Caco-2 (cell line): ENCODE measurements around the gene LRRC8E. TPM values are rescaled to one million over a fixed set of nuclear protein-coding genes. Genes with fewer than 3 reads are reported as not detected.

ENCODE experiments used
- BruUV-seq: library from RNA; stranded (reverse); fragments of 400-500 nt; replicated peaks from 2 replicates; lab custom pipeline; 2021; lab: Mats Ljungman, UMichigan
- CTCF ChIA-PET: fragments of 300-600 bp; sonication (Branson Sonifier 250); formaldehyde crosslinking; loops from one replicate; lab custom pipeline; 2022; ENCODE audit warnings: antibody characterized with exemption; lab: Charles Lee
- POLR2A ChIA-PET: fragments of 300-600 bp; sonication (Branson Sonifier 250); formaldehyde crosslinking; loops from one replicate; lab custom pipeline; 2022; ENCODE audit warnings: antibody characterized with exemption; lab: Charles Lee
- DNase-seq, 2 experiments: peaks; one replicate each; pipeline versions ENCODE4 v3.0.0 to v3.0.0-alpha.2; 2020 to 2022
- H3K27me3 ChIP-seq: replicated peaks from 2 replicates; pipeline ENCODE4 v1.6.0; 2011; ENCODE audit warnings: low read length; ENCODE audit not compliant: control insufficient read depth, insufficient read depth
- H3K36me3 ChIP-seq: 2 replicates; pipeline ENCODE4 v1.5.1; 2011; ENCODE audit warnings: low read length; ENCODE audit not compliant: control insufficient read depth, insufficient read depth
- H3K4me1 ChIP-seq: fragments of 250-450 bp; sonication (Bioruptor Pico); 2 replicates; pipeline ENCODE4 v1.5.1; 2020; ENCODE audit warnings: mild to moderate bottlenecking
- H3K4me3 ChIP-seq: 2 replicates; pipeline ENCODE4 v1.5.1; 2011; ENCODE audit warnings: low read depth, mild to moderate bottlenecking, control low read depth, low read length
- H3K9me3 ChIP-seq: fragments of 250-450 bp; sonication (Bioruptor Pico); 2 replicates; pipeline ENCODE4 v1.5.1; 2020; ENCODE audit warnings: mild to moderate bottlenecking, moderate library complexity
- H3K27ac Mint-ChIP-seq: one replicate; pipeline ENCODE4 v1.8.0; 2022; ENCODE audit warnings: mixed read lengths; ENCODE audit not compliant: unreplicated experiment
- H3K27me3 Mint-ChIP-seq: one replicate; pipeline ENCODE4 v1.8.0; 2022; ENCODE audit warnings: mixed read lengths; ENCODE audit not compliant: insufficient read depth, unreplicated experiment
- H3K36me3 Mint-ChIP-seq: one replicate; pipeline ENCODE4 v1.8.0; 2022; ENCODE audit warnings: mild to moderate bottlenecking, mixed read lengths; ENCODE audit not compliant: insufficient read depth, unreplicated experiment
- H3K4me1 Mint-ChIP-seq: one replicate; pipeline ENCODE4 v1.8.0; 2022; ENCODE audit warnings: low read depth, mixed read lengths; ENCODE audit not compliant: unreplicated experiment
- H3K4me3 Mint-ChIP-seq: one replicate; pipeline ENCODE4 v1.8.0; 2022; ENCODE audit warnings: mild to moderate bottlenecking, moderate library complexity, mixed read lengths; ENCODE audit not compliant: unreplicated experiment
- H3K9me3 Mint-ChIP-seq: one replicate; pipeline ENCODE4 v1.8.0; 2022; ENCODE audit warnings: mixed read lengths; ENCODE audit not compliant: unreplicated experiment
- intact Hi-C: fragments of 100-400 bp; cut with micrococcal nuclease; formaldehyde crosslinking; loops from one replicate; pipeline ENCODE4 v1.10.0; 2022; ENCODE audit not compliant: unreplicated experiment
- total RNA-seq: library from RNA; stranded (reverse); gene quantifications from 2 replicates; pipeline ENCODE4 v1.2.3, GENCODE V29; 2022
- TF ChIP-seq, protein P1 (sequence below), 2 experiments: fragments of 200-600 bp in 1 of 2; IDR thresholded peaks; 1 replicate in 1 of 2; 2 replicates in 1 of 2; pipeline versions ENCODE4 v1.5.1 to v1.8.0; 2011 to 2022; ENCODE audit warnings: antibody characterized with exemption in 1 of 2, control low read depth in 1 of 2, inconsistent platforms in 1 of 2, low read depth in 1 of 2, low read length in 1 of 2, mild to moderate bottlenecking in 1 of 2, moderate library complexity in 1 of 2; ENCODE audit not compliant: insufficient read depth in 1 of 2, severe bottlenecking in 1 of 2, unreplicated experiment in 1 of 2

Gene LRRC8E
- total RNA-seq, 1 experiment from 2014 or later = 6.7 TPM

DNA sequence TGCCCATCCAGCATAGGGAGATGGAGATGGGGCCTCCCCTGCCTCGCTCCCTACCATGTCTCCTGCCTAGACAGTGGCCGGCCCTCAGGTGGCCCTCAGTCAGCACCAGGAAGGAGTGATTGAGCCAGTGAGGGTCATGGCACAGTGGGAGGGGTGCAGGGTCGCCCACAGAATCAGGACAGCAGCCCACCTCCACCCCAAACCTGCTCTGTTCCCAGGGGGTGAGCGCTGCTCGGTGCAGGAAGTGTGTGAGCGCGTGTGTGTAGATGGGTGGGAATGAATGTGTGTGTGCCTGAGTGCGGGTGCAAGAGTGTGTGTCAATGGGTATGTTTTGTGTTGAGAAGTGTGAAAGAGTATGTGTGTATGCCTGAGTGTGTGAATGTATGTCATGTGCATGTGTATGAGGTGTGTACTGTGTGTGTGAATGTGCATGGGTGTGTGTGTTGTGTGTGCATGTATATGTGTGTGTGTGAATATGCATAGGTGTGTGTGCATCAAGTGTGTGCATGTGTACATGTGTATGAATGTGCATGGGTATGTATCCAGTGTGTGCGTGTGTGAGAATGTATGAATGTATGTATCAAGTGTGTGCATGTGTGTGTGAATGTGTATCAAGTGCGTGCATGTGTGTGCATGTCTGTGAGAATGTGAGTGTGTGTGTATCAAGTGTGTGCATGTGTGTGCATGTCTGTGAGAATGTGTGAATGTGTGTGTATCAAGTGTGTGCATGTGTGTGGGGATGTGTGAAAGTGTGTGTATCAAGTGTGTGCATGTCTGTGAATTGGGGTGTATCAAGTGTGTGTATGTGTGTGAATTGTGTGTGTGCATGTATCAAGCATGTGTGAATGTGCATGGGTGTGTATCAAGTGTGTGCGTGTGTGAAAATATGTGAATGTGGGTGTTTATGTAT lies 46.3 kb upstream of the LRRC8E start:
- TF ChIP-seq, protein P1, sequence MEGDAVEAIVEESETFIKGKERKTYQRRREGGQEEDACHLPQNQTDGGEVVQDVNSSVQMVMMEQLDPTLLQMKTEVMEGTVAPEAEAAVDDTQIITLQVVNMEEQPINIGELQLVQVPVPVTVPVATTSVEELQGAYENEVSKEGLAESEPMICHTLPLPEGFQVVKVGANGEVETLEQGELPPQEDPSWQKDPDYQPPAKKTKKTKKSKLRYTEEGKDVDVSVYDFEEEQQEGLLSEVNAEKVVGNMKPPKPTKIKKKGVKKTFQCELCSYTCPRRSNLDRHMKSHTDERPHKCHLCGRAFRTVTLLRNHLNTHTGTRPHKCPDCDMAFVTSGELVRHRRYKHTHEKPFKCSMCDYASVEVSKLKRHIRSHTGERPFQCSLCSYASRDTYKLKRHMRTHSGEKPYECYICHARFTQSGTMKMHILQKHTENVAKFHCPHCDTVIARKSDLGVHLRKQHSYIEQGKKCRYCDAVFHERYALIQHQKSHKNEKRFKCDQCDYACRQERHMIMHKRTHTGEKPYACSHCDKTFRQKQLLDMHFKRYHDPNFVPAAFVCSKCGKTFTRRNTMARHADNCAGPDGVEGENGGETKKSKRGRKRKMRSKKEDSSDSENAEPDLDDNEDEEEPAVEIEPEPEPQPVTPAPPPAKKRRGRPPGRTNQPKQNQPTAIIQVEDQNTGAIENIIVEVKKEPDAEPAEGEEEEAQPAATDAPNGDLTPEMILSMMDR (IDR thresholded peaks at IDR 0.05; ENCODE audit: insufficient read depth in 1 of 2, low read depth in 1 of 2, low read length in 1 of 2, severe bottlenecking in 1 of 2, unreplicated experiment in 1 of 2) = no peak
- BruUV-seq = no TSS peak
- no peaks in the 10 kb centered on the region for H3K9me3 Mint-ChIP-seq
- Histone ChIP-seq H3K9me3 (no peaks in the 10 kb centered on the region), H3K27me3 (no peaks in the 10 kb centered on the region), H3K4me3 (no peak overlapping the region), H3K4me1 (no peaks in the 10 kb centered on the region), H3K36me3 (no peaks in the 10 kb centered on the region)
- no peak overlapping the region for H3K4me3 Mint-ChIP-seq
- POLR2A ChIA-PET = no interaction called here
- H3K27ac Mint-ChIP-seq = no peak overlapping the region
- no peaks in the 10 kb centered on the region for H3K27me3 Mint-ChIP-seq
- CTCF ChIA-PET = no interaction called here
- no peaks in the 10 kb centered on the region for H3K4me1 Mint-ChIP-seq
- intact Hi-C loops = no loop called here
- no peak for DNase-seq
- H3K36me3 Mint-ChIP-seq = no peaks in the 10 kb centered on the region

- Histone ChIP-seq H3K27me3 (no peaks in the 10 kb centered on the region), H3K9me3 (no peaks in the 10 kb centered on the region), H3K4me1 (no peaks in the 10 kb centered on the region), H3K4me3 (no peak overlapping the region), H3K36me3 (no peaks in the 10 kb centered on the region)
- DNase-seq = no peak
- H3K36me3 Mint-ChIP-seq = no peaks in the 10 kb centered on the region
- TF ChIP-seq, protein P1 (IDR thresholded peaks at IDR 0.05; ENCODE audit: insufficient read depth in 1 of 2, low read depth in 1 of 2, low read length in 1 of 2, severe bottlenecking in 1 of 2, unreplicated experiment in 1 of 2) = no peak
- no peaks in the 10 kb centered on the region for H3K4me1 Mint-ChIP-seq
- no TSS peak for BruUV-seq
- ChIA-PET CTCF (no interaction called here), POLR2A (no interaction called here)
- H3K27me3 Mint-ChIP-seq = no peaks in the 10 kb centered on the region
- H3K27ac Mint-ChIP-seq = no peak overlapping the region
- no peak overlapping the region for H3K4me3 Mint-ChIP-seq
- no peaks in the 10 kb centered on the region for H3K9me3 Mint-ChIP-seq
- intact Hi-C loops = no loop called here
These were observed 45.5 kb upstream of the LRRC8E start for GRCh38 chr19:7842661-7843294.

DNA sequence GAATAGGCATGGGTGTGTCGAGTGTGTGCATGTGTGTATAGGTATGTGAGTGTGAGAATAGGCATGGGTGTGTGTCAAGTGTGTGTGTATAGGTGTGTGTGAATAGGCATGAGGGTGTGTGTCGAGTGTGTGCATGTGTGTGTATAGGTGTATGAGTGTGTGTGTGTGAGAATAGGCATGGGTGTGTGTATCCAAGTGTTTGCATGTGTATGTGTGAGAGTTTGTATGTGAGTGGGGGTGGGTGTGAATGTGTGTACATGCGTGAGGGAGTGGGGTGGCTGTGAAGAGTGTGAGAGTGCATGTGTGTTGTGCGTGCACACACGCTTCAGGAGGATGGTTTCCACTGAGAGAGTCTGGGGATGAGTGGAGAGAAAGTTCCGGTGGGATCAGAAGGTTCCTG lies 44.8 kb upstream of the LRRC8E start:
- Histone ChIP-seq H3K27me3 (no peaks in the 10 kb centered on the region), H3K9me3 (no peaks in the 10 kb centered on the region), H3K36me3 (no peaks in the 10 kb centered on the region), H3K4me3 (no peak overlapping the region), H3K4me1 (no peaks in the 10 kb centered on the region)
- ChIA-PET POLR2A (no interaction called here), CTCF (no interaction called here)
- Mint-ChIP-seq H3K9me3 (no peaks in the 10 kb centered on the region), H3K27me3 (no peaks in the 10 kb centered on the region), H3K36me3 (no peaks in the 10 kb centered on the region), H3K27ac (no peak overlapping the region), H3K4me3 (no peak overlapping the region), H3K4me1 (no peaks in the 10 kb centered on the region)
- TF ChIP-seq, protein P1 (IDR thresholded peaks at IDR 0.05; ENCODE audit: insufficient read depth in 1 of 2, low read depth in 1 of 2, low read length in 1 of 2, severe bottlenecking in 1 of 2, unreplicated experiment in 1 of 2) = no peak
- DNase-seq = no peak
- no TSS peak for BruUV-seq
- intact Hi-C loops = no loop called here
